Left ventricle myocardium inferior (tissue), 1 donor: ENCODE results near the gene GSPT2. TPM values are rescaled to one million over a fixed set of nuclear protein-coding genes. Genes with fewer than 3 reads are reported as not detected.

Source experiments
- DNase-seq: peaks from one replicate; pipeline ENCODE4 v3.0.0-alpha.2; 2020
- H3K27ac ChIP-seq: fragments of 200-600 bp; replicated peaks from 2 replicates; pipeline ENCODE4 v1.8.0; 2021
- H3K27me3 ChIP-seq: fragments of 200-600 bp; 2 replicates; pipeline ENCODE4 v1.8.0; 2021; ENCODE audit warnings: low read depth
- H3K36me3 ChIP-seq: fragments of 200-600 bp; 2 replicates; pipeline ENCODE4 v1.8.0; 2021
- H3K4me1 ChIP-seq: fragments of 200-600 bp; 2 replicates; pipeline ENCODE4 v1.8.0; 2021
- H3K4me3 ChIP-seq: fragments of 200-600 bp; 2 replicates; pipeline ENCODE4 v1.8.0; 2021; ENCODE audit warnings: mild to moderate bottlenecking, moderate library complexity
- H3K9me3 ChIP-seq: fragments of 200-600 bp; replicated peaks from 2 replicates; pipeline ENCODE4 v1.8.0; 2021
- CTCF ChIP-seq: fragments of 200-600 bp; IDR thresholded peaks from 2 replicates; pipeline ENCODE4 v1.8.0; 2021; ENCODE audit warnings: antibody characterized with exemption, mild to moderate bottlenecking, borderline replicate concordance
- intact Hi-C: fragments of 100-400 bp; cut with micrococcal nuclease; formaldehyde crosslinking; loops from one replicate; pipeline ENCODE4 v1.11.0; 2022
- total RNA-seq: library from RNA; stranded (reverse); fragmentation: NEBNext Ultra II Directional; extraction: Animal tissue kit (Norgen Biotek cat#: 25700); gene quantifications from one replicate; pipeline ENCODE4 v1.2.1, GENCODE V29; 2021
- donor health status: DM: no; HTN: yes; CAD: no; lungs with severe emphysema.

GSPT2 gene
- total RNA-seq, 1 donor from 2014 or later: 8.8 TPM

GRCh38 chrX:51737091-51737490, 6.2 kb upstream of the GSPT2 start:
- no peak for TF ChIP-seq CTCF
- Histone ChIP-seq H3K27me3 (peaks cover 51% of the 10 kb centered on the region), H3K36me3 (no peaks in the 10 kb centered on the region), H3K27ac (no peak overlapping the region), H3K4me3 (no peak overlapping the region), H3K9me3 (no peaks in the 10 kb centered on the region), H3K4me1 (no peaks in the 10 kb centered on the region)
- no peak for DNase-seq
- intact Hi-C loops: no loop called here

GRCh38 chrX:51742586-51742985, 656 bp upstream of the GSPT2 start:
- H3K27ac ChIP-seq: peak overlapping the region; percentile 79
- intact Hi-C loops: no loop called here
- TF ChIP-seq CTCF: no peak

DNA sequence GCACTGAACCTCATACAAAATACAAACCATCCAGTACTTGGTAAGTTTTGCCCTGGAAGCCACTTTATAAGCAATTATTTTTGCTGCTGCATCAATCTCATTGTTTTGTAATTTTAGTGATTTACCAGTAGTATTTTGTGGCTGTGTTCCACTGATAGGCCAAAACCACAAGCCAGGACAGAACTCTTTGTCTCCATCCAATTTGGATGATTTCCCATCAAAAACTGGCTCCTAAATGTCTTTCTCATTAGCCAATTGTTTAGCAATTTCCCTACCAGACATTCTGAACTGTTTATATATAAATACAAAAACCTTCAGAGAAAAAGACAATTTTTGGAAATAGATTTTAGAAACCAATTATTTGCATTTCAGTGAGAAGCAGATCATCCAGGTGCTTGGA, 4.4 kb downstream of the GSPT2 start:
- Histone ChIP-seq H3K4me1 (peaks cover 8% of the 10 kb centered on the region), H3K36me3 (no peaks in the 10 kb centered on the region), H3K9me3 (peaks cover 10% of the 10 kb centered on the region), H3K27me3 (no peaks in the 10 kb centered on the region), H3K4me3 (no peak overlapping the region), H3K27ac (no peak overlapping the region)
- TF ChIP-seq CTCF: no peak
- DNase-seq: no peak
- intact Hi-C loops: no loop called here

More at GRCh38 chrX:51742586-51742985, 656 bp upstream of the GSPT2 start:
- Histone ChIP-seq H3K4me3 (peak overlapping the region; percentile 79), H3K9me3 (peaks cover 10% of the 10 kb centered on the region), H3K4me1 (peaks cover 10% of the 10 kb centered on the region), H3K27me3 (peaks cover 13% of the 10 kb centered on the region), H3K36me3 (no peaks in the 10 kb centered on the region)
- DNase-seq: no peak

DNA sequence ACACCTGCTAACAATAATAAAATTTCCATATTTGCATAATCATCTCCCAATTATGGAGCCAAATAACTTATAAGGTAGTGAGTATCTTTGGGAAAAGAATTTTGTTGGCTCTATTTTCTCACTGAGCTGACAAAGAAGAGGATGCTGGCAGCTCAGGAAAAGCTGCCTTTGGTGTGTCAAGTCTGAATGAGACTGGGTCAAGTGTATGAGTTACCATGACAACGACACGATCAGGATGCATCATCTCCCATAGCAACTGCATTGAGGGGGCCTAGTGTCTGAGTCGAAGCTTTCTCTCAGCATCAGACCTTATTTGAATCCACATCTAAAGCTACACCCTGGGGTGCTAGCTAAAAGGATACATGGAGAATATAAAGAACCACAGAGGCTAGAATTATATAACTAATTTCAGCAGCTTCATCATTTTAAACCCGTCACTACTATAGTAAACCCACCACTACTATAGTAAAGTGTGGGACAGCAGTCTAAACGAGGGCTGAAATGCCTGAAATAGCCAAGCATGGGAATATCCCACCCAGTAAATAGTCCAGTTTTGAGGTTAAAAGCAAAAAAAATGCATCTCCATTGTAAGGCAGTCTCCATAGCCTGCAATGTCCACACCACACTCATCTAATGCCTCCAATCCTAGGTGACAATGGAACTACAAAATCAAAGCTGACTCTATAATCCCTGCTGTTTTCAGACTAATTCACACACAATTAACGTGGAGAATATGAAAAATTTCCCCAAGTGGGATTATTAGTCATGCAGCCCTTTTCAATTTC, 16.0 kb downstream of the GSPT2 start:
- DNase-seq: no peak
- no peak for TF ChIP-seq CTCF
- H3K4me1 ChIP-seq: no peaks in the 10 kb centered on the region
- no peak overlapping the region for H3K27ac ChIP-seq
- no peak overlapping the region for H3K4me3 ChIP-seq
- no peaks in the 10 kb centered on the region for H3K27me3 ChIP-seq
- no peaks in the 10 kb centered on the region for H3K9me3 ChIP-seq
- intact Hi-C loops: no loop called here
- H3K36me3 ChIP-seq: no peaks in the 10 kb centered on the region

- intact Hi-C loops: no loop called here
- Histone ChIP-seq H3K9me3 (no peaks in the 10 kb centered on the region), H3K36me3 (no peaks in the 10 kb centered on the region), H3K27me3 (no peaks in the 10 kb centered on the region), H3K4me3 (no peak overlapping the region), H3K27ac (no peak overlapping the region), H3K4me1 (no peaks in the 10 kb centered on the region)
- DNase-seq: no peak
- no peak for TF ChIP-seq CTCF
These were observed 17.4 kb downstream of the GSPT2 start for GRCh38 chrX:51760657-51761056.
